Middle frontal gyrus (tissue), 1 donor: ENCODE data around the gene CRTC1.

Source experiments
- DNase-seq: peaks from one replicate; pipeline ENCODE4 v3.0.0-alpha.2; 2015; ENCODE audit warnings: low spot score; ENCODE audit errors: extremely low spot score

Gene CRTC1

DNA sequence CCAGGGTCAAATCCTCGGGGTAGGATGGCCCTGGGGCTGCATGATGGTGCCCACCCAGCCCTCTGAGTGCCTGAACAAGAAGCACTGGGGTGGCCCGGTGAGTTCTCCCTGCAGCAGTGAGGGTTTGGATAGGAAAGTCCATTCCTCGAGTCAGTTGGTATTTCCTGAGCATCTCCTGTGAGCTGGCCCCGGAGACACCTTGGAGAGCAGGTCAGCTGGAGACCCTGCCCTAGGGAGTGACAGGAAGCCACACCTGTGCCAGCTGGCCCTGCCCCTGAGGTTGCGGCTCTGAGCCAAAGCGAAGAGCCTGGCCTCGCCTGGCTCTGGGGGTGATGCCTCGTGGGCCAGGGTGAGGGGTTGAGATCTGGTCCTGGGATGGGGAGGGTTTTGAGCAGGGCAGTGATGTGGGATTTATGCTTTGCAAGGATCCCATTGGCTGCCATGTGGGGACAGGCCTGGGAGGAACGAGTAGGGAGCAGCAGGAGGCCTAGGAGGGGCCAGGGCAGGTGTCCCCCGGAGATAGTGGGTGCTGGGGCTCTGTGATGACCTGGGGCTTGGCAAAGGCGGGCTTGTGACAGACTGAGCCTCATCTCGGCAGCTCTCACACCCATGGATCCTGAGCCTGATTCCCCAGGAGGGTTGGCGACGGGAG, 16.0 kb downstream of the CRTC1 start:
- no peak for DNase-seq

DNA sequence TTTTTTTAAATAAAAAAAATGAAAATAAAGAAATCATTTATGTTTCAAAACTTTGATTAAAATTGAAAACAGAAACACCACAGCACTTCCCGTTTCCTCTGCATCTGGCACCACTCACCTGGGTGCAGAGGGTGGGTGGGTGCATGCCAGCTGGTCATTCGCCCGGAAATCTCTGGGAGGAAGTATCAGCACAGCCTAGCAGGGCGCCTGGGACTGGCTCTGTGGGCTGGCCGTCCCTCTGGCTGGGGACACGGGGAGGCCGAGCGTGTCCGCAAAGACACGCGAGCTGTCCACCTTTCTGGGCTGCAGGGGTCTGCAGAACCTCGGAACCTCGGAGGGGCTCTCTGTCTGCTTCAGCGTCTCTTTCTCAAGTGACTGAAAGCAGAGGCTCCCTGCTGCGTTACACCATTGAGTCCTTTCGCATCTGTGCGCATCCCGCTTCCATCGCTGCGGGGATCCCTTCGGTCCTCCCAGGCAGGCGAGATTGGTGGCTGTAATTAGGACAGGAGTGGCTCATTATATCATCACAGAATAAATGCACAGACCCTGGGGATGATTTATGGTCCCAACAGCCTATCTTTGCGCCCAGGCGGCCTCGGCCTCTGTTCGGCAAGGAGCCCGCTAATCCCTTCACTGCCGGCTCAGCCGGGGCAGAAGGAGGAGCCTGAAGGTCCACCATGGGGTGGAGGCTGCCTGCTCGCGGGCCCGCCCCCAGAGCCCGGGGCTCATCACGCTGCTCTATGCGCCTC, 17.2 kb downstream of the CRTC1 start:
- DNase-seq: no peak

DNA sequence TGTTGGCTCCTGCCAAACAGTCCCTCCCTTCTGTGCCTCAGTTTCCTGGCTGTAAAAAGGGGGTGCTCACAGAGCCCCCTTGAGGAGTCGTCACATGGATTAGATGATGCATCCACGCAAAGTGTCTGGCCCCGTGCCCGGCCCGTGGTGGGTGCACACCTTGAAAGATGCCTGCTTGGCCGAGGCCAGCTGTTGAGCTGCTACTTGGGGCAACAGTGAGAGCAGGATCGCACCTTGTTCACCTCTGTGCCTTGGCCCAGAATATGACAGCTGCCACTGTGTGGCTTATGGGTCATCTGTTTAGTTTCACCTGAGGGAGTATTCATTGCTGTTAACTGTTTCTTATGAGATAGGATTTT, 17.7 kb downstream of the CRTC1 start:
- DNase-seq: no peak

DNA sequence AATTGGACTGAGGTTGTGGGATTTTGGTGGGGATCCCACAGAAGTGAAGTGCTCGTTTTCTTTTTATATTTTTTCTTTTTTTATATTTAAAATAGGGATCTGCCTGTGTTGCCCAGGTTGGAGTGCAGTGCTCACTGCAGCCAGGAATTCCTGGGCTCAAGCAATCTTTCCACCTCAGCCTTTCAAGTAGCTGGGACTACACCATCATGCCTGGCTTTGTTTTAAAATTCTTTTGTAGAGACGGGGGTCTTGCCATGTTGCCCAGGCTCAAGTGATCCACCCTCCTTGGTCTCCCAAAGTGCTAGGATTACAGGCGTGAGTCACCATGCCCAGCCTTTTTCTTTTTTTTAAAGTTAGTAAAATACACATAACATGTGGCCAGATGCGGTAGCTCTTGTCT, 20.6 kb downstream of the CRTC1 start:
- no peak for DNase-seq

DNA sequence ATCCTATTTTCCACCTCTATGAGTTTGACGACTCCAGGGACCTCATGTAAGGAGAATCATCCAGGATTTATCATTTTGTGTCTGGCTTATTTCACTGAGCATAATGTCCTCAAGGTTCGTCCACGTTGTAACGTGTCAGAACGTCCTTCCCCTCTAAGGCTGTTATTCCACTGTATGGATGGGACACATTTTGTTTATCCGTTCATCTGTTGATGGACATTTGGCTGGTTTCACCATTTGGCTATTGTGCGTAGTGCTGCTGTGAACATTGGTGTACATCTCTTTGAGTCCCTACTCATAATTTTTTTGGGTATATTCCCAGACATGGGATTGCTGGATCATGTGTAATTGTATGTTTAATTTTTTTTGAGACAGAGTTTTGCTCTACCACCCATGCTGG, 21.5 kb downstream of the CRTC1 start:
- DNase-seq: no peak

DNA sequence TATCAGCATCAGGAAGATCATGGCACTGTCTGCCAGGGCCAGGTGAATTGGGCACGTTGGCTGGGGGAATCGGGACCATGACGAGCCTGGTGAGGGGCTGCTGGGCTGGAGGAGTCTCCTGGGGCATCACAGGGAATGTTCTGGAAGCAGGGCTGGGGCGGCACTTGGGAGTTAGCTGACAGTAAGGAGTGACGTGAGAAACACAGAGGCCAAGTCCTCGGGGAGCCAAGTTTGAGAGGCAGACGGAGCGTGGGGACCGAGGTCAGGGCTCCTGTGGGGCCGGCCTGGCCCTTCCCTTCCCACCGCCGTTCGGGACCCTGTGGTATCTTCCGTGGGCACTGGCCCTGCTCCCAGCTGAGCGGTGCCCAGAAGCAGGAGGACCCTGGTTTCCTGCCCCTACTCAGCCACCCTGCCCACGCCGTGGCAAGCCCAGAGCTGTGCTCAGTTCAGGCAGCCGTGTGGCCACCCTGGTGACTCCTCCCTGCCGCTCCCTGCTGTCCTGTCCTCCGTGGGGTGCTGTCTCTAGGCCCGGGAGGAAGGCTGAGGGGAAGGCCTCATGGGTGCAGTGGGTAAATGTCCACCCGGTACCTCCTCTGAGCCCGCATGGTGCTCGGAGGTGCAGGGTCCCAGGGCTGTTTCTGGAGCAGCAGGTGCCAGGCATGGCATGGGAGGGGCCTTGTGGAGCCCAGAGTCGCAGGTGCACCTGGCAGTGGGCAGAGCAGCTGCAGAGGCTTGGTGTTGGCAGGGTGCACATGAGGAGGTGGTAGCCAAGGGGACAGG, 25.2 kb downstream of the CRTC1 start:
- no peak for DNase-seq

DNA sequence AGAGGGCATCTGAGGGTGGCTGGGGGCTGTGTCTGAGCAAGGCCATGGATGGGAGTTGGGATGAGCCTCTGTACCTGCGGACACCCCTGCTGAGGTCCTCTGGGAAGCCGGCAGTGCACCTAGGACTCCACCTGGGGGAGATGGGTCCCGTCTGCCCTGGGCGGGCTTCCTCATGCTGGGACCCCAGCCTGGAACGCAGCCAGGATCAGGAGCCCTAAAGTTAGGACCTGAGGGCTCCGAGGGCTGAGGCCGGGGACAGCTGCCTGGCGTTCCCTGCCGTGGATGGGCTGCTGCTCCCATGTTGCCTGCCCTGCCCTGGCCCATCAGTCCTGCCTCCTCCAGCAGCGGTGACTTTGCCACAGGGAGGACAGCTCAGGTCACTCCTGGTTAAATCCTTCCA, 26.1 kb downstream of the CRTC1 start:
- no peak for DNase-seq

DNA sequence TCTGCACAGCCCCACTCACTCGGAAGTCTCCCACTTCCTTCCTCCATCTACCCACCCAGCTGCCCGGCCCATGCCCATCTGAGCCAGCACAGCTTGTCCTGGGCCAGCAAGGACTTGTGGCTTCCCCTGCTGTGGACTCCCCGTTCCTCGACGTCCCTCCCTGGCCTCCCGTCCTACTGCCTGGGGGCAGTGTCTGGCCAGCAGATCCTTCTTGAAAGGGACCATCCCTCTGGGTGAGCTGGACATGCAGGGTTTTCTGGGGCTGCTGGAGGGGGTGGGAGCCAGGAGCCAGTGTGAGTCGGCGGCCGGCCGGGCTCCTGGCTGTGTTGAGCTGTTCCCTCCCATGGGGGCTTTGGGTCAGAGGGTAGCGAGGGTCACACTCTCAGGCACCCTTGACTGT, 26.7 kb downstream of the CRTC1 start:
- DNase-seq: no peak

DNA sequence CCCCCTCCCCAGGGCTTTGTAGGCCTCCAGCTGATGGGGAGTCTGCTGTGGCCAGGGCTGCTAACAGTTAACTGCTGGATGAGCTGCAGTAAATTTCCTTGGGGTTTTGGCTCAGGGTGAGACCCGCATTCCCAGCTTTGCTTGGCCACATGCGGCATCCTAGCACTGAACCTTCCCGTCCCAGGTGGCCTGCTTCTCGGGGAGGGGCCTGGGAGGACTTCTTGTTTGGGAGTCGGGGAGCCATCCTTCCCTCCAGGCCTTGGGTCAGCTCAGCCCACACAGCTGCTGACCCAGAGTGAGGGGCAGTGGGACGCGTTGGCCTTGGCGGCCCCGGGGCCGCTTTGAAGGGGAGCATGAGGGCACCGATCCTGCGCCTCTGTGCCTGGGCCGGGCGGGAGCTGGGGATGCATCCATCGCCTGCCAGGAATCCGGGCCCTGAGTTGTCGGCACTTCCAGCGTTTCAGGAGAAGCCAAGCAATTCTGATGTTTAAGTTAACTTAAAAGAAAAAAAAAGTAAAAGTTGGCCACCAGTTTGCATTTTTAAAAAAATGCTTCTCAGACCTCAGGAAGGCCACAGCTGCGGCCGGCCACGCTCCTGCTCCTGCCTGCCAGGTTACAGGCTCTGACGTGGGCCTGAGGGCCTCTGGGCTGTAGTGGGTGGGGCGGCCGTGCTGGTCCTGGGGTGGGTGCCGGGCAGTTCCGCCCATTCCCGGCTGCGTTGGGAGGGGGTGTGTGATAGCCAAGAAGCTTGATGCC, 27.7 kb downstream of the CRTC1 start:
- DNase-seq: no peak

DNA sequence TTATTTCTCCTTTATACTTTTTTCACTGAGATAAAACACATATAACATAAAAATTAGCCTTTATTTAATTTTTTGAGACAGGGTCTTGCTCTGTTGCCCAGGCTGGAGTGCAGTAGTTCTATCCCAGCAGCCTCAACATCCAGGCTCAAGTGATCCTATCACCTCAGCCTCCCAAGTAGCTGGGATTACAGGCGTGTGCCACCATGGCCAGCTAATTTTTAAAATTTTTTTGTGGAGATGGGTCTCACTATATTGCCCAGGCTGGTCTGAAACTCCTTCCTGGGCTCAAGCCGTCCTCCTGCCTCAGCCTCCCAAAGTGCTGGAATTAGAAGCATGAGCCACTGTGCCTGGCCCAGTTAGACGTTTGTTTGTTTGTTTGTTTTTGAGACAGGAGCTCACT, 28.4 kb downstream of the CRTC1 start:
- no peak for DNase-seq

DNA sequence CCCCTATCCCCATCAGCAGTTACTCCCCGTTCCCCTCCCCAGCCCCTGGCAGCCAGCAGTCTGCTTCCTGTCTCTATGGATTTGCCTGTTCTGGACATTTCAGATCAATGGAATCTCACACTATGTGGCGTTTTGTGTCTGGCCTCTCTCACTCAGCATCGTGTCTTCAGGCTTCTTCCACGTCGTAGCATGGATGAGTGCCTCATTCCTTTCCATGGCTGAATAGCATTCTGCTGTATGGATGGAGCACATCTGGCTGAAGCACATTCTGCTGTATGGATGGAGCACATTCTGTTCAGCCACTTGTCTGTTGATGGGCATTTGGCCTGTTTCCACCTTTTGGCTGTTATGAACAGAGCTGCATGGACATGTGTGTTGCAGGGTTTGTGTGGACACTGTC, 29.5 kb downstream of the CRTC1 start:
- no peak for DNase-seq

DNA sequence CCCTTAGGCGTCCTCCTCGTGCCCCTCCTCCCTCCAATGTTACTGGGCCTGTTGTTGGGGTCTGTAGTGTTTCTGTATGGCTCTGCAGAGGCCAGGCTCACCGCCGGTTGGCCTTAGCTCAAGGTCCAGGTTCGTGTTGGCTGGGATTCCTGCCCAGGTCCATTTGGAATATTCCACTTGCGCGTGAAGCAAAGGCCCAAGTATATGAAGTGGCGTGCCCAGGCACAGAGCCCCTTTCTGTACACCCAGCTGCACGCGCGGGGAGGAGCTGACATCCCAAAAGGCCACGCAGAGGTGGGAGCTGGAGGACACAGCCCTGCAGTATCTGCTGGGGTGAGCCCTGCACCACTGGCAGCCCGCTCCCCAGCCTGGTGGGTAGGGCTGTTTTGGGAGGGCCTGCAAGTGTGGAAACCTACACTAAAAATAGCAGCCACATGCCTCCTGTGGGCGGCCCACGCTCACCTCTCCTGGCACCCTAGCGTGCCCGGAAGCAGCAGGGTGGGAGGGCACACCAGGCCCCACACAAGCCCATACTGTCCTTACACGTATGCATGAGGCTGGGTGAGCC, 30.2 kb downstream of the CRTC1 start:
- no peak for DNase-seq

DNA sequence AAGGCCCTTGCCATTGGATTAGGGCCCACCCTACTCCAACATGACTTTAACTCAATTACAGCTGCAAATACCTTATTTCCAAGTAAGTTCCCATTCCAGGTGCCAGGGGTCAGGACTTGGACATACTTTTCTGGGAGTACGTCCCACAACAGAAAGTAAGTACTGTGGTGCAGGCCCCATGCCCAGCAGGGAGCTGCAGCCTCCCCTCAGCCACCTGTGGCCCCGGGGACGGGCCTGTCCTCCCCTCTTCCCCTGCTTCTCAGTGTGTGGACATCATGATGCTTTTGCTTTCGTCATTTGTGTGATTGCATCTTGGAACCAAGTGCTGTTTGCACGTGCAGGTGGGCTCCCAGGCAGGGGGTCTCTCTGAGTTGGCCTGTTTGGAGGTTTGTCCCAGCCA, 31.9 kb downstream of the CRTC1 start:
- no peak for DNase-seq

DNA sequence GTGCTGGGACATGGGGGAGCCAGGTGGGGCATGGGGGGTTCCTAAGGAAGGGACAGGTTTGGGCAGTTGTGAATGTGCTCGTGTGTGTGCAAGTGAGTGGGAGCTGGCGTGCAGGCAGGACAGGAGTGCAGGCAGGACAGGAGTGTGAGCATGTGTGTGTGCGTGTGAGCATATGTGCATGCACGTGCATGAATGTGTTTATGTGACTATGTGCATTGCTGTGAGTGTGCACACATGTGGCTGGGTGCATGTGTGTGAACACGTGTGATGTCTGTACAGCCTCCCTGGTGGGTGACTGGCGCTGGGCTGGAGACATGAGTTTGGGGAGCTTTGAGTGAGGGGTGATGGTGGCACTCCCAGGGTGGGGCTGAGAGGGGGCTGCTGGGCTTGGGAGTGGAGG, 33.4 kb downstream of the CRTC1 start:
- DNase-seq: no peak

DNA sequence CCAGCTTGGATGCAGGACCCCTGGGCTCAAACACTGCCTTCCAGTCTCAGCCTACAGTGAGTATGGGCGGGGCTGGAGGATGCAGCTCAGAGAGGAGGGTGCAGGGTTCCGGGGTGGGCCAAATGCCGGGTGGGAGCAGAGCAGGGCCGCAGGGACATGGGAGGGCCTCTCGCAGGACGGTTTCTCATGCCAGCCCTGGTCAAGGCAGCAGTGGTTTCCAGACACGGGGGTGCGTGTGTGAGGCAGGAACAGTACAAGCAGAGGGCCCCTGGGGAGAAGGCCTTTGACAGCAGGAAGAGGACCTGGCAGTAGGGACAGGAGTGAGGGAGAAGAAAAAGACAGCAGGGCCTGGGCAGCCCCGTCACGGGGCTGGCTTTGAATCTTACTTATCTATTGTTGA, 34.1 kb downstream of the CRTC1 start:
- no peak for DNase-seq

DNA sequence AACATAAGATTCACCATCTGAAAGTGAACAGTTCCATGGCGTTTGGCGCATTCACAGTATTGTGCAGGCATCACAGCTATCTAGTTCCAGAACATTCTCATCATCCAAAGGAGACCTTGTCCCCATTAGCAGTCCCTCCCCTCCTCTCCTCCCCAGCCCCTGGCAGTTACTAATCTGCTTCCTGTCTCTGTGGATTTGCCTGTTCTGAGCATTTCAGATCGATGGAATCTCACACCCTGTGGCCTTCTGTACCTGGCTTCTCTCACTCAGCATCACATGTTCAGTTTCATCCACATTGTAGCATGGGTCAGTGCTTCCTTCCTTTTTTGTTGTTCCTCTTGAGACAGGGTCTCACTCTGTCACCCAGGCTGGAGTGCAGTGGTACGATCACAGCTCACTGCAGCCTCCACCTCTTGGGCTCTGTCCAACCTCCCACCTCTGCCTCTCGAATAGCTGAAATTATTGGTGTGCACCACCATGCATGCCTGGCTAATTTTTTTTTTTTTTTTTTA, 34.6 kb downstream of the CRTC1 start:
- DNase-seq: no peak

DNA sequence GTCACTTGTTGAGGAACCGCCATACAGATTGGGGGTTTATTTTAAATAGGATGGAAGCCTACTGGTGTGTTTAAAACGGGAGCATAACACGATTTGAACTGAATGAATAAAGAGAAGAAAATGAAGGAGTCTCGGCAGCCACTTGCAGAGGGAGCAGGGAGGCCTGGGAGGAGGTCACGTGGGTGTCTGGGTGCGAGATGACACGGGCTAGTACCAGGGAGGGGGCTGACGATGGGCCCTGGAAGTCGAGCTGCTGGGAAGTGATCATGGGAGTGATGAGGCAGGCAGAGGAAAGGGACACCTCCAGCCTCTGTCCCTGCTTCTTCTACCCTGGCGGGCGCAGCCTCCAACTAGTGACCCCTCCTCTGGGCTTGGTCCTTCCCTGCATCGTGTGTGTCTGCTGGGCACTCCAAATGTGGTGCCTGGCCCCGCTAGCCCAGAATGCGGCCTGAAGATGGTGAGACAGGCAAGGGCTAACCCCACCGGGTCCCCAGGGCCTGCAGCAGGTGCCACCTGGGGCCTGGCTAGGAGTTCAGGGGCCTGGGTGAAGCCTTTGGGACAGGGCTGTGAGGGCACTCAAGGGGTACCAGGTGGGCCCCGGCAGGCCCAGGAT, 35.5 kb downstream of the CRTC1 start:
- DNase-seq: no peak

DNA sequence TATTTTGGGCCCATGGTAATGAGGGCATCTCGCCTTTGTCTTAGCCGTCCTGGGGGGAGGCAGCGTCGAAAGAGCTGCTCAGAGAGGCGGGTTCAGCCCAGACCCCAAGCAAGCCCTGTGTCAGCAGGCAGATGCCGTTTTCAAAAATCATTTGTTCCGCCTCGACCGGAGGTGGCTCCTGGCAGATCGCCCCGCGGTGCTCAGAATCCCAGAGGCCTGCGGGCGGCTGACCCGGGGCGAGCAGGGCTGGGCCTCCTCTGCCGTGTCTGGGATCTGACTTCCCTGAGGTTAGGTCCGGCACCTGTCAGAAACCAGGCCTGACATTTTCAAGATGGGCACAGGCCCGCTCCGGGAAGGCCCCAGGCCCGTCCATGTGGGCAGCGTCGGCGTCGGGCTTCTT, 36.1 kb downstream of the CRTC1 start:
- no peak for DNase-seq

DNA sequence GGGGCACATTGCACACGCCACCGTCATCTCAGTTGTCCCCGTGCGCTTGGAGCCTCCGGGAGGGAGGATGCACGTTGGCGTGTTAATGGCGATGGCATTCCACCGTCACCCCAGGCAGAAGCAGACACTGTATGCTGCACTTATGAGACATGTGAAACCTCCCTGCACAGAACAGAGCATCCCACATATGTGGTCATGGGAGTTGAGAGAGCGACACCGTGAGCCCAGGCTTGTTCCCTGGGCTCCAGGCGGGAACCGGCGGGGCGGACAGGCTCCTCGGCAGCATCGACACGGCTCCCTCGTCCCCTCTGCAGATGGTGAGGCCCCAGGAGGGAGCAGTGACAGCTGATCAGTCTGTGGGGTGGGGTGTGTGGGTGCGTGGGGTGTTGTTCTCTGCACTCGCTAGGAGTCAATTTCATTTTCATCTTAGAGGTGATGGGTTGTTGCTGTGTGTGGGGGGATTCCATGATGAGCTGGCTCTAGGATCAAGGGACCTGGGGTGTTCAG, 40.4 kb downstream of the CRTC1 start:
- no peak for DNase-seq

DNA sequence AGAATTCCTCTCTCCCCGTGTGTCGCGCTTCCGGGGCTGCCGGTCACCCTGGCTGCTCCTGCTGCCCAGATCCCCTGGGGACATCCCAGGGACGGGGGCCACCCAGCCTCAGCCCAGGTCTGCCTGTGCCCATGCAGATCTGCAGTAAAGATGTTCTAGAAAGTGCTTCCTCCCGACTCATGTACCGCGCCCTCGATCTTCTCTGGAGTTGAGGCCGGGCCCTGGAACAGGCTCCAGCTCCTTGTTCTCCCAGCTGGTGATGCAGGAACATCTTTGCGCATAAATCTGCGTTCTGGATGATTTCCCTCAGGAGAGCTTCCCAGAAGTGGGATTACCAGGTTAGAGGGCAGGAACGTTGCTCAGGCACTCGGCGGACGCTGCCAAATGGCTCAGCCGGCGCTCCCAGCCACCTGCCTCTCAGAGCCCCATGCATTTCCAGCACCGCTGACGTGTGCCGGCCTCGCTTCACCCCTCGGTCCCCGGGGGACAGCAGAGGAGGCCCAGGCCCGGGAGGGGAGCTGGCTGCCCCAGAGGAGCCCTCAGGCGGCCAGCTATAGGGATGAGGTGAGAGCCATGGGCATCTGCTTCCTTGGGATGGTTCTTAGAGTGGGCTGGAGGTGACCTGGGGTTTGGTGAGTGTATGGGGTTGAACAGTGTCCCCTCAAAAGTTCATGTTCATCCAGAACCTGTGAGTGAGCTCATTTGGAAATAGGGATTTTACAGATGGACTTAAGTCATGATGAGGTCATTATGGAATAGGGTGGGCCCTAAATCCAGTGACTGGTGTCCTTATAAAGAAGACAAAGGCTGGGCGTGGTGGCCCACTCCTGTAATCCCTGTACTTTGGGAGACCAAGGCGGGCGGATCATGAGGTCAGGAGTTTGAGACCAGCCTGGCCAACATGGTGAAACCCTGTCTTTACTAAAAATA, 42.6 kb downstream of the CRTC1 start:
- no peak for DNase-seq
